NCI-H748 treated with DMSO at 0.1 percent for 48 hours (cell line): ENCODE results near the gene SLC39A9.
"Not testable (repeated sequence)": the region's sequence is repeated elsewhere in the genome, so short reads cannot be mapped to it uniquely, and the experiment has no call there.

Source experiments
- DNase-seq: peaks from one replicate; lab custom pipeline; 2025; lab: John Stamatoyannopoulos, UW

Gene SLC39A9

GRCh38 chr14:69368381-69368780 is 30.1 kb upstream of the SLC39A9 start:
- DNase-seq: no peak

DNA sequence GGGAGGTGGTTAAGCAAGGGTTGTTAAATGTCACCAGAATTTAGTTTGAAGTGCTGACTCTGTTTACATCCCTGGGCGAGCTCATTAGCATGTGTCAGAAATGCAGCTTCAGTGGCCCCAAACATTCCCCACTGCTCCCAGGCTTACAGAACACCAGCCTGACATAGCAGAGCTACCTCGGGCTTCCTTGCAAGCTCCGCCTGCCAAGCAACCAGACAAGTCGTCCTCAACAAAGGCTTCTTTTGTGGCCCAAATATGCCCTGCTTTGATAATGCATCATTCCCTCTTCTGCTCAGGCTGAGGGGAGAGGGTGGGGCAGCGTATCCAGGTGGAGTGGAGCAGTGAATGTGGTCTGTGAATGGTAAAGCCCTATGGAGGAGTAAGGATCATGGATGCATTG is 28.4 kb upstream of the SLC39A9 start:
- DNase-seq: no peak

DNA sequence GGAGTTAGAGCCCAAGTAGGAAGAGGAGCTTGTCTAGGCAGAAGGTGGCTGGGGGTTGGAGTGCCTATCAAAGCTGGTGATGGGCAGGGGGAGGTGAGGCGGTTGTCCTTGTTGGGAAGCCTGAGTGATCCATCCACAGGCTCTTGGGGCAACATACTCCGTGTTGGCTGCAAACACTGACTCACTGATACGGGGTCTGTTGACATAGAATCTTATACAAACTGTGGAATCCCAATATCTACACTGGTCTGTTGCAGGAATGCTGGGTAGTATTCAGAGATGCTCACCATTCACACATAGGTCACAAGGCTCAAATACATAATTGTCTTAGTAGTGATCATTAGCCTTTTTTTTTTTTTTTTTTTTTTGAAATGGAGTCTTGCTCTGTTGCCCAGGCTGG is 26.3 kb upstream of the SLC39A9 start:
- no peak for DNase-seq

- no peak for DNase-seq
Observed at GRCh38 chr14:69373104-69373503, 25.4 kb upstream of the SLC39A9 start.

DNA sequence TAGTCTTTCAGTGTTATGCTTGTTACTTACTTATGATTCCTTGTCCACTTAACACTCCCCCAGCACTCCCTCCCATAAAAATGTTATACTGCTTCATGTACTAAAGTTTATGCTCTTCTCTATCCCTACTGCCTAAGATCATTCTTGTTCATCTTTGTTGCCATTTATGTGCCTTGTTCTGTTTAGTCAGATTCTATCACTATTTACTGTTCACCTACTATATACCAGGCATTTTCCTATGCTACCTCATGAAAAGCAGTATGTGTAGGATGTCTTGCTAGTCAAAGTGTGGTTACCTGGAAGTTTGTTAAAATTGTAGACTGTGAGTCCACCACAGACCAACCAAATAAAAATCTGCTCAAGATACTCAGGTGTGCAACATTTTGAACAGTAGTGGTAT is 24.3 kb upstream of the SLC39A9 start:
- DNase-seq: no peak

DNA sequence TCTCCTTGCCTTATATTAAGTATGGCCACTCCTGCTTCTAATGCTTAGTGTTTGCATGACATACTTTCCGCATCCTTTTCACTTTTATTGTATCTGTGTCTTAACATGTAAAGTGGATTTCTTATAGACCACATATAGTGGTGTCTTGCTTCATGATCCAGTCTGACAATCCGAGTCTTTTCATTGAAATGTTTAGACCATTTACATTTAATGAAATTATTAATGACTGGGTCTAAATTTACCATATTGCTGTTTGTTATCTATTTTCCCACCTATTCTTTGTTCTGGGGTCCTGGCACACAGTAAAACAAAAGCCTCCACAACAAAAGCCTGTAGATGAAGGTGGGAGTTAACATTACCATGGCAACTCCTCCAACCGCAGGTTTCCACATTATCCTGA is 23.3 kb upstream of the SLC39A9 start:
- no peak for DNase-seq

DNA sequence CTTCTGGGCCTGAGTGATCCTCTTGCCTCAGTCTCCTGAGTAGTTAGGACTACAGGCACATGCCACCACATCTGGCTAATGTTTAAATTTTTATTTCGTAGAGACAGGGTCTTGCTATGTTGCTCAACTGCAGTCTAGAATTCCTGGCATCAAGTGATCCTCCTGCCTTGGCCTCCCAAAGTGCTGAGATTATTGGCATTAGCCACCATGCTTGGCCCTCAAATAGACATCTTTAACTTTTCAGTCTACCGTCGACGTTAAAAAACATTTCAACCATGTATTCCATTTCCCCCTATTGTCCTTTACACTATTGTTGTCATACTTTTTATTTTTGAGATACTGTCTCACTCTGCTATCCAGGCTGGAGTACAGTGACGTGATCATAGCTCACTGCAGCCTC is 22.8 kb upstream of the SLC39A9 start:
- DNase-seq: no peak

- no peak for DNase-seq
Observed at GRCh38 chr14:69376439-69376838, 22.1 kb upstream of the SLC39A9 start.

DNA sequence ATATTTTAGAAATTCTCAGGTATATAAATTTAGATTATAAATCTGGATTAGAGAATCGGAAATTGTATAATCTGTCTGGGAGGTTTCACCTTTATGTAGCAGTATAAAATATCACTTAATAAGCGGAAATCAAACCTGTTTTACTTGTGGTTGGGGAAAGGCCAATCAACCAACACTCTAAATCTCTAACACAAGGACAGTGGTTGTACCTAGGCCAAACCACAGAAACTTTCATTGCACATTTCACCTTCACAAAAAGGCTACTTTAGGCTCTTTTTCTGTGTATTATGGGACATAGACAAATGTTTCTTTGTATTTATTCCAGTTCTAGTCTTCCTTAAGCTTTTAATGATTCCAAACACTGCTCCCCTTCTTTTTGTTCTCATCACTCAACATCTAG is 20.2 kb upstream of the SLC39A9 start:
- no peak for DNase-seq

GRCh38 chr14:69387311-69387710 is 11.2 kb upstream of the SLC39A9 start:
- no peak for DNase-seq

DNA sequence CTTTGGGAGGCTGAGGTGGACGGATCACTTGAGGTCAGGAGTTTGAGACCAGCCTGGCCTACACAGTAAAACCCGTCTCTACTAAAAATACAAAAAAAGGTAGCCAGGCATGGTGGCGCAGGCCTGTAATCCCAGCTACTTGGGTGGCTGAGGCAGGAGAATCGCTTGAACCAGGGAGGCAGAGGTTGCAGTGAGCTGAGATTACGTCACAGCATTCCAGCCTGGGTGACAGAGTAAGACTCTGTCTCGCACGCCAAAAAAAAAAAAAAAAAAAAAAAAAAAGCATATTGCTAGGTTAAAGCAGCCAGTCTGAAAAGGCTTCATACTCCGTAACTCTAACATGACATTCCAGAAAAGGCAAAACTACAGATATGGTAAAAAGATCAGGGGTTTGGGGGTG is 7.1 kb upstream of the SLC39A9 start:
- not testable (repeated sequence) for DNase-seq

DNA sequence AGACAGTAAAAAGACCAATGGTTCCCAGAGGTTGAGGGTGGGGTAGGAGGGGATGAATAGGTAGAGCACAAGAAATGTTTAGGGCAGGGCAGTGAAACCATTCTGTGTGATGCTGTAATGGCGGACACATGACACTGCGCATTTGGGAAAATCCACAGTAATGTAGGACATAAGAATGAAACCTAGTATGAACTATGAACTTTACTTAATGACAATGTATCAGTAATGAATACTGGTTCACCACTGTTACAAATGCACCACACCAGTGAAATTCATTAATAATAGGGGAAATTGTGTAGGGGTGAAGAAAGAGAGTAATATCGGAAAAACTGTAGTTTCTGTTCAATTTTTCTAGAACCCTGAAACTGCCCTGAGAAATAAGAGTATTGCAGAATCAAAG is 6.0 kb upstream of the SLC39A9 start:
- DNase-seq: no peak

- DNase-seq: no peak
Observed at GRCh38 chr14:69395929-69396328, 2.6 kb upstream of the SLC39A9 start.

DNA sequence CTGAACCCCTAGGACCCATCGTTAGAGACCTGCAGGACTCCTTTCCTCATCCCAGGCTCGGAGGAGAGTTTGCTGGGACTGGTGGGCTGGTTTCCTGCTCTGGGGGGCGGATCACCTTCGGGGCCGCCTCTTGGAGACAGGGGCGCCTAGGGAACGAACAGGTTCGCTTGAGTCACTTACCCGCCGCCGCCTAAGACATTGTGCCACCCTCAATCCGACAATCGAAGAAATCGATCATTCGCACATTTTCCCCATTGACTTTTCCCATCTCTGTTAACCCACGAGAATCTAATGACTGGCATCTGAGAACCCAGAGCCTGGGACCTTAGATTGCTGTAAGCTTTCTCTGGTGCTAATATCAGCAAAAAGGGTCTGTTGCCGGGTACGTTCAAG is 322 bp downstream of the SLC39A9 start:
- DNase-seq: no peak

GRCh38 chr14:69399750-69400149 is 1.3 kb downstream of the SLC39A9 start:
- DNase-seq: no peak

DNA sequence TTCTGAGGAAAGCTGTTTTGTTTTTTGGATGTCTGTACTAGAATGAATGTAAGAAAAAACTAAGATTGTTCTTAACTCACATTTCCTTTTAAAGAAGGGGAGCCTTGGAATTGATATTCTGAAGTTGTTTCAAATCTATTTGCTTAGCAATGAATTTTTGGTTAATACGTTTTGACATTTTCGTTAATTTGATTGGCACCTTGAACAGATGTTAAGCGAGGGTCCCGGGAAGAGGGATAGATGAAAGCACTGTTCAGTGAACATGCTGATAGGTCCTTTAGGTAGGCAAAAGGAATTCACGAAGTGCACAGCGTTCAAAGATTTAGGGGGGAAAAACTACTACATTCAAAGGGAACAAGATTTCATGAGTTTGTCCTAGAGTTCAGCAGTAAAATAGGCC is 1.7 kb downstream of the SLC39A9 start:
- DNase-seq: no peak

DNA sequence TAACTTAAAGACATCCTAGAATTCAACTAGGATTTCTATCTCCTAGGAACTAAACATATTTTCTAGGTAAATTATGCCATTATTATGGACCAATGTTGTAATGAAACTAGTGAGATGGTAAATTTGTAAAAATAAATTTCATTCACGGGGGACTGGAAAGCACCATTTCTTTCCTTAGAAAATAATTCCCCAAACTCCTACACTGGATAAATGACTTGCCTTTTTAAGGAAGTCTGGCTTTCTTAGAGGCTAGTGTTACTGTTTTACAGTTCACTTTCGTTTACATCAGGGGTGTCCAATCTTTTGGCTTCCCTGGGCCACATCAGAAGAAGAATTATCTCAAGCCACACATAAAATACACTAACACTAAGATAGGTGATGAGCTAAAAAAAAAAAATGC is 3.3 kb downstream of the SLC39A9 start:
- DNase-seq: no peak

GRCh38 chr14:69404478-69404877 is 6.0 kb downstream of the SLC39A9 start:
- DNase-seq: no peak

DNA sequence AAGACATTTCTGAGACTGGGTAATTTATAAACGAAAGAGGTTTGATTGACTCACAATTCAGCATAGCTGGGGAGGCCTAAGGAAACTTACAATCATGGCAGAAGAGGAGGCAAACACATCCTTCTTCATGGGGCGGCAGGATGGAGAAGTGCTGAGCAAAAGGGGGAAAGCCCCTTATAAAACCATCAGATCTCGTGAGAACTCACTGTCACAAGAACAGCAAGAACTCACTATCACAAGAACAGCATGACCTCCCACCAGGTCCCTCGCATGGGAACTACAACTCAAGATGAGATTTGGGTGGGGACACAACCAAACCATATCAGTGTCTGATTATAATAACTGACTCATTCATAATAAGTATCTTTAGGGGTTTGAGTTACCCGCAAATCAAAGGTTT is 6.4 kb downstream of the SLC39A9 start:
- DNase-seq: no peak

DNA sequence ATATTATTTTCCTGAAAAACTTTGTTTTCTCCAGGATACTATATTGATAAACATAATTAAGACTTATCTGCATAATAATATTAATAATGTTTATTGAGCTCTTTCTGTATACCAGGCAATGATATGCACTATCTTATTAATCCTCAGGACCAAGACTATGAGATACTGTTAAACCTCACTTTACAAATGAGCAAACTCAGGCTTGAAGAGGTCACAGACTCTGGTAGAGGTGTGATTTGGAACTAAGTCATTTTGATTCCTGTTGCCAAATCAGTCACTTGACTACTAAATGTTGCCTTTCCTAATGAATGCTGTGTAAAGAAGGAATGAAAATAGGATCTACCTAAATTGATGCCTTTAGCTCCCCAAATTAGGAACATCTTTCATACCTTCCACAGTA is 7.3 kb downstream of the SLC39A9 start:
- no peak for DNase-seq

- DNase-seq: no peak
Observed at GRCh38 chr14:69408331-69408960, 10.0 kb downstream of the SLC39A9 start.

GRCh38 chr14:69413483-69413882 is 15.0 kb downstream of the SLC39A9 start:
- DNase-seq: no peak

DNA sequence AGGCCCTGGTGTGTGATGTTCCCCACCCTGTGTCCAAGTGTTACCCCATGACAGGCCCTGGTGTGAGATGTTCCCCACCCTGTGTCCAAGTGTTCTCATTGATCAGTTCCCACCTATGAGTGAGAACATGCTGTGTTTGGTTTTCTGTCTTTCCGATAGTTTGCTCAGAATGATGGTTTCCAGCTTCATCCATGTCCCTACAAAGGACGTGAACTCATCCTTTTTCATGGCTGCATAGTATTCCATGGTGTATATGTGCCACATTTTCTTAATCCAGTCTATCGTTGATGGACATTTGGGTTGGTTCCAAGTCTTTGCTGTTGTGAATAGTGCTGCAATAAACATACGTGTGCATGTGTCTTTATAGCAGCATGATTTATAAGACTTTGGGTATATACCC is 17.6 kb downstream of the SLC39A9 start:
- not testable (repeated sequence) for DNase-seq

- DNase-seq: no peak
Observed at GRCh38 chr14:69423279-69423678, 24.8 kb downstream of the SLC39A9 start.
